ENCODE measurements around the gene CRX. TPM values are rescaled to one million over a fixed set of nuclear protein-coding genes. Genes with fewer than 3 reads are reported as not detected.

CRX gene
- total and polyA plus RNA-seq, 2 of the 4 experiments (the other 2 are of a cell fraction) = not detected

- no peak for TF ChIP-seq CTCF (conservative IDR thresholded peaks at IDR 0.05; ENCODE audit: low read depth, low read length)
These were observed 42.1 kb upstream of the CRX start (continued) for GRCh38 chr19:47779524-47780214.

- Histone ChIP-seq H3K4me3 (ENCODE audit: insufficient read depth, low read depth, low read length) (no peak overlapping the region), H3K9ac (ENCODE audit: low read depth, low read length) (no peak overlapping the region), H2AK5ac (ENCODE audit: low read depth, low read length) (no peak overlapping the region), H3K27me3 (ENCODE audit: control insufficient read depth, insufficient read depth, low read length) (no peaks in the 10 kb centered on the region), H3K79me1 (ENCODE audit: low read depth in 1 of 2, low read length in 2 of 2) (peaks cover 26 to 44% of the 10 kb centered on the region in 2 experiments), H3K56ac (ENCODE audit: extremely low read depth, insufficient read depth, low read length) (no peak overlapping the region), H3K14ac (replicated peaks; ENCODE audit: low read depth, low read length) (no peak overlapping the region; the same call in 1 of the 2 replicates), H2BK15ac (ENCODE audit: low read depth, low read length) (no peak overlapping the region), H3K4me1 (ENCODE audit: control insufficient read depth, insufficient read depth, low read length) (peaks cover 2% of the 10 kb centered on the region; the same call in 1 of the 2 replicates), H2AK9ac (replicated peaks; ENCODE audit: low read depth, low read length, poor library complexity) (no peak overlapping the region), H3K4me2 (ENCODE audit: low read depth, low read length) (peak overlapping the region; percentile 100; the same call in 1 of the 2 replicates), H2BK5ac (ENCODE audit: low read depth, low read length, poor library complexity, severe bottlenecking) (no peak overlapping the region), H4K8ac (ENCODE audit: low read depth in 2 of 2, low read length in 2 of 2) (no peak overlapping the region), H2BK120ac (ENCODE audit: low read depth, low read length) (no peak overlapping the region), H4K20me1 (ENCODE audit: insufficient read depth, low read length) (peaks cover 30% of the 10 kb centered on the region; the same call in 1 of the 2 replicates), H4K5ac (ENCODE audit: low read depth, low read length) (no peak overlapping the region), H3K4ac (ENCODE audit: low read depth, low read length) (no peak overlapping the region), H3K27ac (ENCODE audit: insufficient read depth, low read length) (no peak overlapping the region), H2AFZ (replicated peaks; ENCODE audit: low read length, poor library complexity) (no peak overlapping the region), H3K23ac (ENCODE audit: low read depth, low read length) (no peak overlapping the region), H3K9me1 (ENCODE audit: insufficient read depth, low read length) (peaks cover 14% of the 10 kb centered on the region), H4K91ac (ENCODE audit: insufficient read depth, low read depth, low read length) (no peak overlapping the region), H3K9me3 (ENCODE audit: control insufficient read depth, insufficient read depth, low read length) (no peaks in the 10 kb centered on the region), H2BK20ac (ENCODE audit: low read depth, low read length) (no peak overlapping the region), H3K36me3 (ENCODE audit: control insufficient read depth, insufficient read depth, low read length) (peaks cover 35% of the 10 kb centered on the region), H3K18ac (ENCODE audit: low read depth, low read length) (no peak overlapping the region)
- ChIA-PET CTCF (interaction anchor here (0.6 kb wide), 1 partner anchor 68 kb away, joined by 5 read pairs; no protein-coding TSS in a partner anchor), POLR2A (ENCODE audit: unreplicated experiment) (no interaction called here)
- in situ Hi-C loops (cut with MboI; ENCODE audit: low sequenced_read_pairs) (loop anchor here (10.0 kb wide), 1 partner anchor 345 kb away; no protein-coding TSS in a partner anchor), dilution Hi-C loops (cut with HindIII; ENCODE audit: low sequenced_read_pairs, unreplicated experiment) (no loop called here), intact Hi-C loops (cut with micrococcal nuclease) (no loop called here)
- DNase-seq = no peak
- no TSS peak for BruUV-seq (replicated peaks)
- WGBS, 2 experiments (ENCODE audit: extremely low coverage in 2 of 2, insufficient read length in 1 of 2) = 93% methylated on average over 2 of the region's 9 CpGs; no CpG with 5 or more reads in 1 of the 2 experiments
- no peak for ATAC-seq (ENCODE audit: low read depth)
- TF ChIP-seq CEBPB (IDR thresholded peaks at IDR 0.05; ENCODE audit: low read depth, low read length) = no peak
- TF ChIP-seq MXI1 (IDR thresholded peaks at IDR 0.05; ENCODE audit: borderline replicate concordance, low read depth, low read length) = no peak
- TF ChIP-seq MAZ (IDR thresholded peaks at IDR 0.05; ENCODE audit: borderline replicate concordance, low read depth, low read length) = no peak
- no peak for TF ChIP-seq CHD1 (IDR thresholded peaks at IDR 0.05; ENCODE audit: low read depth, low read length)
- TF ChIP-seq SMC3 (IDR thresholded peaks at IDR 0.05; ENCODE audit: low read depth, low read length) = no peak
- no peak for TF ChIP-seq MAFK (IDR thresholded peaks at IDR 0.05; ENCODE audit: low read depth, low read length)
- no peak for TF ChIP-seq RFX5 (IDR thresholded peaks at IDR 0.05; ENCODE audit: low read depth, low read length)
- TF ChIP-seq CTCF (conservative IDR thresholded peaks at IDR 0.05; ENCODE audit: low read depth, low read length) = no peak
- no peak for TF ChIP-seq NFE2L2 (IDR thresholded peaks at IDR 0.05; ENCODE audit: low read depth, low read length)
- no peak for TF ChIP-seq POLR2A (IDR thresholded peaks at IDR 0.05; ENCODE audit: low read depth, low read length)
- no peak for TF ChIP-seq ELK1 (IDR thresholded peaks at IDR 0.05; ENCODE audit: borderline replicate concordance, low read depth, low read length)
These were observed 41.6 kb upstream of the CRX start for GRCh38 chr19:47780215-47780551.
